Choroid plexus epithelial cell (primary cell): ENCODE results near the gene TMEM72.

Experiments
- DNase-seq: peaks from one replicate; pipeline ENCODE4 v3.0.0-alpha.2; 2010; ENCODE audit warnings: low read depth
- H3K4me3 ChIP-seq: 2 replicates; pipeline ENCODE4 v1.5.1; 2011; ENCODE audit warnings: low read depth, mild to moderate bottlenecking, control low read depth, low read length, moderate library complexity
- TF ChIP-seq, protein P1 (sequence below): conservative IDR thresholded peaks from 2 replicates; pipeline ENCODE4 v1.5.1; 2011; ENCODE audit warnings: low read depth, mild to moderate bottlenecking, control low read depth, inconsistent platforms, low read length, moderate library complexity

The TMEM72 gene

DNA sequence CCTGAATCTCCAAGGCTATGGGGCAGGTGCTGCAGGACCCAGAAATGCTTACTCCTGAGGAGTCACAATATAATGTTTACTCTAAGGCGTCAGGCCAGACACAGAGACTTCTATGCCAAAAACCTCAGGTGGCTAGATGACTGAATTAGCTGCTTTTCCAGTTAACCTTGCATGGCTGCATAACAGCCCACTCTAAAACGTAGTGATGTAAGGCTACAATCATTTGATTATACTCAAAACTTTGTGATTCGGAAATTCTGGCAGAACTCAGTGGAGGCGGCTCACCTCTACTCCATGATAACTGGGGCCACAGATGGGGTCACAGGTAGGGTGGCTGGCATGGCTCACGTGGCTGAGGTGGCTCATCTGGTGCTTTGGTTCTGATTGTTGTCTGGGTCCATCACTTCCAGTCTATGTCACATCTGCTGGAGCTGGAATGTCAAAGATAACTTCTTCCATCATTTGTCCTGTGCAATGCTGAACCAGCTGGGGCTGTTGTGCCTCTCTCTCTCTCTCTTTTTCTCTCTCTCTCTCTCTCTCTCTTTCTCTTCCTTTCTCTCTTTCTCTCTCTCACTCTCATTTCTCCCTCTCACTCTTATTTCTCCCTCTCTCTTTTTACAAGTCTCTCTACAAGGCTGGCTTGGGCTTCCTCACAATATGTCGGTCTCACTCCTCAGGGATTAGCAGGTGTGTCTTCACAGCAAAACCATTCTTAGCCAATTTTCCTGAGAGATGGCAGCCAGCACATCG is 11.8 kb downstream of the TMEM72 start:
- no peak for DNase-seq
- H3K4me3 ChIP-seq = no peak overlapping the region
- TF ChIP-seq, protein P1, sequence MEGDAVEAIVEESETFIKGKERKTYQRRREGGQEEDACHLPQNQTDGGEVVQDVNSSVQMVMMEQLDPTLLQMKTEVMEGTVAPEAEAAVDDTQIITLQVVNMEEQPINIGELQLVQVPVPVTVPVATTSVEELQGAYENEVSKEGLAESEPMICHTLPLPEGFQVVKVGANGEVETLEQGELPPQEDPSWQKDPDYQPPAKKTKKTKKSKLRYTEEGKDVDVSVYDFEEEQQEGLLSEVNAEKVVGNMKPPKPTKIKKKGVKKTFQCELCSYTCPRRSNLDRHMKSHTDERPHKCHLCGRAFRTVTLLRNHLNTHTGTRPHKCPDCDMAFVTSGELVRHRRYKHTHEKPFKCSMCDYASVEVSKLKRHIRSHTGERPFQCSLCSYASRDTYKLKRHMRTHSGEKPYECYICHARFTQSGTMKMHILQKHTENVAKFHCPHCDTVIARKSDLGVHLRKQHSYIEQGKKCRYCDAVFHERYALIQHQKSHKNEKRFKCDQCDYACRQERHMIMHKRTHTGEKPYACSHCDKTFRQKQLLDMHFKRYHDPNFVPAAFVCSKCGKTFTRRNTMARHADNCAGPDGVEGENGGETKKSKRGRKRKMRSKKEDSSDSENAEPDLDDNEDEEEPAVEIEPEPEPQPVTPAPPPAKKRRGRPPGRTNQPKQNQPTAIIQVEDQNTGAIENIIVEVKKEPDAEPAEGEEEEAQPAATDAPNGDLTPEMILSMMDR = no peak

DNA sequence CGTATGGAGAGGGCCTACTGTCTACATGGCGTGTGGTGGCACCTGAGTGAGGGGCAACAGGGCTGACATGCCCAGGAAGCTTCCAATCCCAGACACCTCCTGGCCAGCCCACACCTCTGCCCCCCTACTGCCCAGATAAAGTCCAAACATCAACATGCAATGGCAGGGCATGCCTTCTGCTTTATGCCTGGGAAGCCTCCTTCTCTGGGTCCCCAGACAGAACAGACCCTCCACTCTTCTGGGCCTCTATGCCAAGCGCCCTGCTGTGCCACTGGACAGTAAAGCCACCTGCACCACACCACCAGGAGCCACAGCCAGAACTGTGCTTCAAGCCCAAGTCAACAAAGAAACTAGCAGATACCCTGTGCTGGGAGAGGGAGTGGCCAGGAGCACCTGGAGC is 12.5 kb downstream of the TMEM72 start:
- TF ChIP-seq, protein P1 = no peak
- no peak overlapping the region for H3K4me3 ChIP-seq
- DNase-seq = no peak

DNA sequence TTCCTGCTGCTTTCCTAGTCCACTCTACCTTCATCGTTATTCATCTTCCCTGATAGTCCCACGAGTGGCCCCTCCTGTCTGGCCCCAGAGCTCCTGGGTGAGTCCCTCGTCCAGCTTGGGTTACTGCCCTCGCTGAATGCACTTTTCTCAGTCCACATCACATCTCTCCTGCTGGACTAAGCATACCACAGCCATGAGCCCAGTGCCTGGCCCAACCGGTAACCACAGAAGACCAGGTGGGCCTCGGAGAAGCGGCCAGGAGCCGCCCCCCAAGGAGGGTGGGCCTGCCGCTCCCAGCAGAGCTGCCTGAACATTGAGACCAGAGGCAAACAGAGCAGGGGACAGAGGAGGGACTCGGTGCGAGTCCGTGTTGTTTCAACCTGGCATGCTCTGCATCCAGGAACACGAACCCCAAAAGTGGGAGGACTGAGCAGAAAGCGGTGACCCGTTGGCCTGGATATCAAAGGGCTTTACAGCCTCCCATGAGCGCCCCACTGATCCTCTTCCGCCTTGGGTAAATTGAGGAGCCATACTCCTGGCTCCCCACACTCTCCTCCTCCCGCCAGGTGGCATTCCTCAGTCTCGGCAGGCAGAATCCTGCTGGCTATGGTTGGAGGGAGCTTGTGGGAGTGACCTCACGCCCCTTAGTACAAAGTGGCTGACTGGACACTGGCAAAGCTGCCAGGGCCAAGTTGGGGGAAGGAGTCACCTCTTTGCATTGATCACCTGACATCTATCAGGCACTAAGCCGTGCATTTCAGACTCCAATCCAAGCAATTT is 13.3 kb downstream of the TMEM72 start:
- H3K4me3 ChIP-seq = no peak overlapping the region
- TF ChIP-seq, protein P1 = peak; percentile 3
- no peak for DNase-seq

DNA sequence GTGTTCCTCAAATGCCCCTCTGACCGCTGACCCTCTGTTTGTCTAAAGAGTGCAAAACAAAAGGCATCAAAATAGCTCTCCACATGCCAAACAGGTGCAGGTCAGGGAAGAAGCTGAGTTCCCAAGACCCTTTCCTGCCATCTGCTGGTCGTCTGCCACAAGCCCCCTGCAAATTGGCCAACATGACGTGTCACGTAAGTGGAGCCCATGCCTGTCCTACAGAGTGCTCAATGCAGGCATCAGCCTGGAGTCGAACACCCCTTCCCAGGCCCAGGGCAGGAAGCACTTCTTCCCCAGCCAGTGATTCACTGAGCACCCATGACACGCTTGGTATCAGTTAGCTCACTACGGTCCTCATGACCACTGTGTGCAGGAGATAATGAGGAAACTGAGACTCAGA is 14.1 kb downstream of the TMEM72 start:
- peak; percentile 45 for DNase-seq
- TF ChIP-seq, protein P1 = peak; percentile 60
- H3K4me3 ChIP-seq = no peak overlapping the region

DNA sequence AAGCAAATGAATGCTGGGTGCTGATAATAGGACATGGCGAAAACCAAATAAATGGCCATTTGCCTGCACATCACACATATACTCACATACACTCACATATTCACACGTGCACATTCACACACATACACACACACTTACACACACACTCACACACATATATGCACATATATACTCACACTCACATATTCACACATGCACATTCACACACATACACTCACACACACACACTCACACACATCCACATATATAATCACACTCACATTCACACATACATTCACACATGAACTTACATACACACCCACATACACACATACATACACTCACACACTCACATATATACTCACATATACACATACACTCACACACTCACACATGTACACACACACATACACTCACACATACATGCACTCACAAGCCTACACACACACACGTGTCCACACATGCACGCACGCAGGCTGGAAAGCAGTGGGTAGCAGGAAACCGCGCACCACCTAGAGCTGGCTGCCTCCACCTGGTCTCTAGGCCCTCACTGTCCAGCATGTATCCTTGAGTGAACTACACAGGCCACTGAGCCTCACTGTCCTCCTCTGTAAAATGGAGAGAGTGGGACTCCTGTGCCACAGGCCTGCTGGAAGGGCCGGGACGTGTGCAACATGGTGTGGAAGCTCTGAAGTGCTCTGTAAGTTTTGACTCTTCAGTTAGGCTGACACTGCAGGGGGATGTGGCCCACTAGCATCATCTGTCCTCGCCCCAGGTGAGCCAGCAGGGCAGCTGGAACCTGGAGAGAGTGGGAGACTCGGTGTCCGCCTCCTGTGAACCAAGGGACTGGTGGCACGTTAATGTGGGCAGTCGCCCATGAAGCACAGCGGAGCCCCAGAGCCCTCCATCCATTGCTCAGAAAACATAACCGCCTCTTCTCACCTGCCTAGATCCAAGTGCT is 14.9 kb downstream of the TMEM72 start:
- TF ChIP-seq, protein P1 = no peak
- no peak overlapping the region for H3K4me3 ChIP-seq
- DNase-seq = no peak

DNA sequence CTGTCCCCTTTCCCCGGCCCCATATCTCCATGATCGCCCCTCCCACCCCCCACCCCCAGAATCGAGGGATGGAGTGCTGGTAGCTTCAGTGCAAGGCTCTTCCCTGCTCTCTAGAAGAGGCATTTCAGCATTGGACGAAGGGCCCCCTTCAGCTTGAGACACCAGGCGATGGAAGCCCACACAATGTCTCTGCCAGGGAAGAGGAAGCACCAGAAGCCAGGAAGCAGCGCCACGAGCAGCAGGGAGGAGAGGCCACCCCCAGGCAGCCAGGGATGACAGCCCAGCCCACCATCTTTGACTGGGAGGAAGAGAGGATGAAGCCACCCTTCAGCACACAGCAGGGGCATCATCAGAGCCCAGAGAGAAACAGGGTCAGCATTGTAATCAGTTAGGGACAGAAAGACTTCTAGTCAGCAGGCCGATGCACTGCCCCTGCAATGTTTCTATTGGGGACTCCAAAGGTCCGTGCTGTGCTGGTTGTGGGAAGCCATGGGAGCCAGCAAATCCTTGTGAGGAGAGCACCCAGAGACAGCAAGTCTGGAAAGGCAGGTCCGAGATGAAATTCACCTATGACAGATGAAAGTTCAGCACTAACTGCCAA is 15.7 kb downstream of the TMEM72 start:
- no peak overlapping the region for H3K4me3 ChIP-seq
- TF ChIP-seq, protein P1 = no peak
- no peak for DNase-seq
